T47D (cell line): ENCODE results near the gene ATG9A.
"Not testable (repeated sequence)": the region's sequence is repeated elsewhere in the genome, so short reads cannot be mapped to it uniquely, and the experiment has no call there.

Experiments
- DNase-seq, 2 experiments: peaks; one replicate each; pipeline versions ENCODE4 v3.0.0 to v3.0.0-alpha.2; 2011 to 2012; ENCODE audit warnings: low read depth in 1 of 2, low spot score in 1 of 2
- JUND ChIP-seq: IDR thresholded peaks from 2 replicates; pipeline ENCODE4 v1.6.1; 2012; ENCODE audit warnings: low read depth
- in situ Hi-C: cut with HindIII; loops from 2 replicates; pipeline ENCODE4 v1.10.0; 2016; ENCODE audit warnings: low sequenced_read_pairs, low pct_unique_long_range_greater_than_20kb

The ATG9A gene

GRCh38 chr2:219261024-219261855 is 31.8 kb upstream of the ATG9A start:
- no peak for TF ChIP-seq JUND
- no peak for DNase-seq
- in situ Hi-C loops, result no loop called here

- in situ Hi-C loops, DNase-seq: not testable (repeated sequence)
Measured at GRCh38 chr2:219258942-219259341, 29.5 kb upstream of the ATG9A start.

GRCh38 chr2:219254590-219255201 is 25.3 kb upstream of the ATG9A start:
- DNase-seq, result no peak
- in situ Hi-C loops, result no loop called here

GRCh38 chr2:219253753-219254589 is 24.5 kb upstream of the ATG9A start, which contains the start of gene TUBA4A:
TSS of gene TUBA4A (minus strand) at chr2:219253918. CDS start at chr2:219253858, 60 bp downstream.
- DNase-seq, result peak; percentile 74 to 82
- no peak for TF ChIP-seq JUND
- in situ Hi-C loops, result no loop called here

More at GRCh38 chr2:219254590-219255201, 25.3 kb upstream of the ATG9A start:
- no peak for TF ChIP-seq JUND

- in situ Hi-C loops, result no loop called here
- TF ChIP-seq JUND, result no peak
- DNase-seq, result peak in 1 of 2 experiments; percentile 18
Measured at GRCh38 chr2:219252900-219253752, 23.7 kb upstream of the ATG9A start, which contains the start of gene TUBA4B. TSS of gene TUBA4B (plus strand) at chr2:219253243. CDS start at chr2:219253408, 165 bp downstream.

GRCh38 chr2:219252570-219252899 is 23.1 kb upstream of the ATG9A start:
- in situ Hi-C loops, result no loop called here
- TF ChIP-seq JUND, result no peak
- DNase-seq, result no peak

- in situ Hi-C loops, result no loop called here
- no peak for TF ChIP-seq JUND
- DNase-seq, result no peak
Measured at GRCh38 chr2:219252084-219252483, 22.6 kb upstream of the ATG9A start.

- no peak for DNase-seq
- no peak for TF ChIP-seq JUND
- in situ Hi-C loops, result no loop called here
Measured at GRCh38 chr2:219251656-219252055, 22.2 kb upstream of the ATG9A start.

- in situ Hi-C loops, result no loop called here
- DNase-seq, result no peak
- no peak for TF ChIP-seq JUND
Measured at GRCh38 chr2:219250049-219250781, 20.8 kb upstream of the ATG9A start.

- TF ChIP-seq JUND, result no peak
- in situ Hi-C loops, result no loop called here
- peak in 1 of 2 experiments; percentile 64 for DNase-seq
Measured at GRCh38 chr2:219249203-219249980, 20.0 kb upstream of the ATG9A start.

GRCh38 chr2:219248845-219249202 is 19.4 kb upstream of the ATG9A start:
- TF ChIP-seq JUND, result no peak
- in situ Hi-C loops, result no loop called here

More at GRCh38 chr2:219248845-219249202, 19.4 kb upstream of the ATG9A start:
- no peak for DNase-seq
